ENCODE results near the gene MYH14. TPM values are rescaled to one million over a fixed set of nuclear protein-coding genes. Genes with fewer than 3 reads are reported as not detected.
A peak's percentile ranks its signal among the peaks of the same experiment; 100 is the strongest.

MYH14 gene
- total and polyA plus RNA-seq, 2 of the 13 experiments (the other 11 are each of a cell fraction or from before 2014, with no cell fraction given) = 5.5 to 5.8 TPM

GRCh38 chr19:50258918-50259372, 55.5 kb downstream of the MYH14 start (continued):
- TF ChIP-seq SP2 (CRISPR knock-in tag; IDR thresholded peaks at IDR 0.05) (no peak), ZBTB37 (CRISPR knock-in tag; IDR thresholded peaks at IDR 0.05) (no peak), ZNF790 (CRISPR knock-in tag; IDR thresholded peaks at IDR 0.05; ENCODE audit: borderline replicate concordance) (no peak), ZNF775 (CRISPR knock-in tag; IDR thresholded peaks at IDR 0.05; ENCODE audit: borderline replicate concordance) (no peak), ZNF572 (CRISPR knock-in tag; IDR thresholded peaks at IDR 0.05) (no peak), RAD51 (IDR thresholded peaks at IDR 0.05; ENCODE audit: borderline replicate concordance) (no peak), ZNF784 (CRISPR knock-in tag; IDR thresholded peaks at IDR 0.05; ENCODE audit: borderline replicate concordance) (no peak), ZBTB2 (CRISPR knock-in tag; IDR thresholded peaks at IDR 0.05; ENCODE audit: low read depth) (no peak), CENPT (CRISPR knock-in tag; IDR thresholded peaks at IDR 0.05; ENCODE audit: low read depth) (no peak), RBM22 (optimal IDR thresholded peaks at IDR 0.05; ENCODE audit: low read length) (no peak), KLF6 (CRISPR knock-in tag; IDR thresholded peaks at IDR 0.05) (no peak), TRIM22 (IDR thresholded peaks at IDR 0.05) (no peak), ZNF234 (CRISPR knock-in tag; conservative IDR thresholded peaks at IDR 0.05) (no peak), HDAC2 (CRISPR knock-in tag; IDR thresholded peaks at IDR 0.05) (peak; percentile 18; the same call in 1 of the 2 replicates), ZNF615 (CRISPR knock-in tag; IDR thresholded peaks at IDR 0.05; ENCODE audit: borderline replicate concordance) (no peak), RNF2 (conservative IDR thresholded peaks at IDR 0.05; ENCODE audit: low read depth) (no peak), ZNF280D (CRISPR knock-in tag; IDR thresholded peaks at IDR 0.05) (0 out of 2 replicates have a peak, but pooled peaks have one; percentile 47), CTCF (CRISPR knock-in tag; IDR thresholded peaks at IDR 0.05) (peak; percentile 86), ZKSCAN1 (IDR thresholded peaks at IDR 0.05; ENCODE audit: low read length) (peak; percentile 94)
